H9 (cell line): ENCODE results near the gene GLCE. TPM values are rescaled to one million over a fixed set of nuclear protein-coding genes. Genes with fewer than 3 reads are reported as not detected.

ENCODE experiments used
- DNase-seq: peaks from one replicate; pipeline ENCODE4 v3.0.0-alpha.2; 2017
- H2AFZ ChIP-seq: one replicate; pipeline ENCODE4 v1.6.1; 2013; ENCODE audit warnings: mild to moderate bottlenecking, low read length, control low read depth, moderate library complexity
- H2AK5ac ChIP-seq: 2 replicates; pipeline ENCODE4 v1.6.1; 2013; ENCODE audit warnings: low read length, control low read depth, mixed read lengths; ENCODE audit not compliant: insufficient read length
- H2BK120ac ChIP-seq: one replicate; pipeline ENCODE4 v1.6.1; 2013; ENCODE audit warnings: low read depth, mild to moderate bottlenecking, low read length, control low read depth, inconsistent platforms; ENCODE audit not compliant: poor library complexity, severe bottlenecking
- H2BK12ac ChIP-seq: 2 replicates; pipeline ENCODE4 v1.6.1; 2013; ENCODE audit warnings: low read length, control low read depth, mixed read lengths, low read depth; ENCODE audit not compliant: insufficient read length
- H2BK15ac ChIP-seq: 2 replicates; pipeline ENCODE4 v1.6.1; 2013; ENCODE audit warnings: low read depth, low read length, control low read depth
- H2BK20ac ChIP-seq: one replicate; pipeline ENCODE4 v1.6.1; 2013; ENCODE audit warnings: low read depth, mild to moderate bottlenecking, low read length, control low read depth, inconsistent platforms; ENCODE audit not compliant: poor library complexity, severe bottlenecking
- H2BK5ac ChIP-seq: 2 replicates; pipeline ENCODE4 v1.6.1; 2013; ENCODE audit warnings: low read length, control low read depth, mixed read lengths; ENCODE audit not compliant: insufficient read length
- H3K14ac ChIP-seq: 2 replicates; pipeline ENCODE4 v1.6.1; 2013; ENCODE audit warnings: low read length, control low read depth; ENCODE audit not compliant: insufficient read depth
- H3K18ac ChIP-seq: 2 replicates; pipeline ENCODE4 v1.6.1; 2013; ENCODE audit warnings: low read depth, mild to moderate bottlenecking, mixed read lengths, low read length, control low read depth; ENCODE audit not compliant: insufficient read length
- H3K23ac ChIP-seq: 2 replicates; pipeline ENCODE4 v1.6.1; 2013; ENCODE audit warnings: low read length, control low read depth, mixed read lengths, low read depth; ENCODE audit not compliant: insufficient read length
- H3K23me2 ChIP-seq: 2 replicates; pipeline ENCODE4 v1.6.1; 2013; ENCODE audit warnings: low read depth, mild to moderate bottlenecking, mixed read lengths, low read length, control low read depth; ENCODE audit not compliant: insufficient read length, poor library complexity, severe bottlenecking
- H3K27ac ChIP-seq: 2 replicates; pipeline ENCODE4 v1.5.1; 2013; ENCODE audit warnings: low read length, control low read depth, mixed read lengths, low read depth; ENCODE audit not compliant: insufficient read length
- H3K27me3 ChIP-seq: 2 replicates; pipeline ENCODE4 v1.6.1; 2013; ENCODE audit warnings: low read length, control low read depth, inconsistent platforms; ENCODE audit not compliant: insufficient read depth
- H3K4ac ChIP-seq: 2 replicates; pipeline ENCODE4 v1.6.1; 2013; ENCODE audit warnings: low read depth, mild to moderate bottlenecking, control low read depth, inconsistent platforms, low read length, moderate library complexity
- H3K4me1 ChIP-seq: 2 replicates; pipeline ENCODE4 v1.6.1; 2013; ENCODE audit warnings: low read length, control low read depth, inconsistent platforms; ENCODE audit not compliant: insufficient read depth
- H3K4me2 ChIP-seq: 2 replicates; pipeline ENCODE4 v1.6.1; 2013; ENCODE audit warnings: low read length, control low read depth, mixed read lengths; ENCODE audit not compliant: insufficient read length, insufficient read depth
- H3K56ac ChIP-seq: 2 replicates; pipeline ENCODE4 v1.6.1; 2013; ENCODE audit warnings: low read depth, mild to moderate bottlenecking, mixed read lengths, low read length, control low read depth; ENCODE audit not compliant: insufficient read length
- H3K79me1 ChIP-seq: 2 replicates; pipeline ENCODE4 v1.6.1; 2013; ENCODE audit warnings: low read depth, mild to moderate bottlenecking, moderate library complexity, low read length, control low read depth, inconsistent platforms; ENCODE audit not compliant: insufficient read depth, poor library complexity, severe bottlenecking
- H3K79me2 ChIP-seq: 2 replicates; pipeline ENCODE4 v1.6.1; 2013; ENCODE audit warnings: low read length, control low read depth, inconsistent platforms; ENCODE audit not compliant: insufficient read depth
- H3K9ac ChIP-seq: 2 replicates; pipeline ENCODE4 v1.6.1; 2013; ENCODE audit warnings: low read length, control low read depth, mixed read lengths; ENCODE audit not compliant: insufficient read length; ENCODE audit errors: extremely low read depth
- H3K9me3 ChIP-seq: one replicate; pipeline ENCODE4 v1.6.1; 2013; ENCODE audit warnings: low read depth, low read length, inconsistent platforms; ENCODE audit not compliant: control insufficient read depth
- H3T11ph ChIP-seq: one replicate; pipeline ENCODE4 v1.6.1; 2013; ENCODE audit warnings: mild to moderate bottlenecking, low read length, control low read depth, inconsistent platforms
- H4K20me1 ChIP-seq: one replicate; pipeline ENCODE4 v1.6.1; 2013; ENCODE audit not compliant: control insufficient read depth, insufficient read length, insufficient read depth
- H4K5ac ChIP-seq: 2 replicates; pipeline ENCODE4 v1.6.1; 2013; ENCODE audit warnings: low read depth, mild to moderate bottlenecking, mixed read lengths, low read length, control low read depth; ENCODE audit not compliant: insufficient read length
- H4K8ac ChIP-seq: replicated peaks from 2 replicates; pipeline ENCODE4 v1.6.1; 2013; ENCODE audit warnings: low read length, control low read depth, mixed read lengths, low read depth; ENCODE audit not compliant: insufficient read length
- H4K91ac ChIP-seq: 2 replicates; pipeline ENCODE4 v1.6.1; 2013; ENCODE audit warnings: low read depth, mild to moderate bottlenecking, moderate library complexity, mixed read lengths, low read length, control low read depth; ENCODE audit not compliant: insufficient read length
- H3K27ac Mint-ChIP-seq, 3 experiments: 2 replicates in 2 of 3; 3 replicates in 1 of 3; pipeline ENCODE4 v1.8.0; 2020 to 2021; ENCODE audit warnings: mixed read lengths in 3 of 3, mild to moderate bottlenecking in 1 of 3, moderate library complexity in 1 of 3
- H3K27me3 Mint-ChIP-seq: 2 replicates; pipeline ENCODE4 v1.8.0; 2021; ENCODE audit warnings: low read depth, mild to moderate bottlenecking, moderate library complexity, mixed read lengths
- H3K36me3 Mint-ChIP-seq, 3 experiments: 2 replicates in 2 of 3; 3 replicates in 1 of 3; pipeline ENCODE4 v1.8.0; 2020 to 2021; ENCODE audit warnings: low read depth in 3 of 3, mixed read lengths in 3 of 3; ENCODE audit not compliant: insufficient read depth in 1 of 3
- H3K4me1 Mint-ChIP-seq, 2 experiments: 2 replicates each; pipeline ENCODE4 v1.8.0; 2020; ENCODE audit warnings: mixed read lengths in 2 of 2
- H3K4me3 Mint-ChIP-seq, 2 experiments: 2 replicates in 1 of 2; 3 replicates in 1 of 2; pipeline ENCODE4 v1.8.0; 2020 to 2021; ENCODE audit warnings: mild to moderate bottlenecking in 2 of 2, mixed read lengths in 2 of 2, moderate library complexity in 1 of 2
- H3K9me3 Mint-ChIP-seq, 2 experiments: 2 replicates in 1 of 2; 3 replicates in 1 of 2; pipeline ENCODE4 v1.8.0; 2020; ENCODE audit warnings: mild to moderate bottlenecking in 2 of 2, mixed read lengths in 2 of 2, moderate library complexity in 1 of 2
- WGBS: extraction: QIAGEN DNeasy Blood & Tissue Kit; methylation state at CpG from one replicate; pipeline ENCODE4 v1.1.7; 2013; ENCODE audit warnings: missing lambda C conversion rate, low lambda C conversion rate, mixed read lengths; ENCODE audit not compliant: insufficient read length; ENCODE audit errors: extremely low coverage; 5-methylcytosine and 5-hydroxymethylcytosine counted together
- total RNA-seq: library from RNA; stranded (reverse); gene quantifications from 2 replicates; pipeline ENCODE4 v1.2.1, GENCODE V29; 2021
- TF ChIP-seq, protein P1 (sequence below): fragments of 200-600 bp; sonication (generic); conservative IDR thresholded peaks from 3 replicates; pipeline ENCODE4 v1.8.0; 2021; ENCODE audit warnings: antibody characterized with exemption, mild to moderate bottlenecking

The GLCE gene
- total RNA-seq, 1 experiment from 2014 or later = 12.2 TPM

DNA sequence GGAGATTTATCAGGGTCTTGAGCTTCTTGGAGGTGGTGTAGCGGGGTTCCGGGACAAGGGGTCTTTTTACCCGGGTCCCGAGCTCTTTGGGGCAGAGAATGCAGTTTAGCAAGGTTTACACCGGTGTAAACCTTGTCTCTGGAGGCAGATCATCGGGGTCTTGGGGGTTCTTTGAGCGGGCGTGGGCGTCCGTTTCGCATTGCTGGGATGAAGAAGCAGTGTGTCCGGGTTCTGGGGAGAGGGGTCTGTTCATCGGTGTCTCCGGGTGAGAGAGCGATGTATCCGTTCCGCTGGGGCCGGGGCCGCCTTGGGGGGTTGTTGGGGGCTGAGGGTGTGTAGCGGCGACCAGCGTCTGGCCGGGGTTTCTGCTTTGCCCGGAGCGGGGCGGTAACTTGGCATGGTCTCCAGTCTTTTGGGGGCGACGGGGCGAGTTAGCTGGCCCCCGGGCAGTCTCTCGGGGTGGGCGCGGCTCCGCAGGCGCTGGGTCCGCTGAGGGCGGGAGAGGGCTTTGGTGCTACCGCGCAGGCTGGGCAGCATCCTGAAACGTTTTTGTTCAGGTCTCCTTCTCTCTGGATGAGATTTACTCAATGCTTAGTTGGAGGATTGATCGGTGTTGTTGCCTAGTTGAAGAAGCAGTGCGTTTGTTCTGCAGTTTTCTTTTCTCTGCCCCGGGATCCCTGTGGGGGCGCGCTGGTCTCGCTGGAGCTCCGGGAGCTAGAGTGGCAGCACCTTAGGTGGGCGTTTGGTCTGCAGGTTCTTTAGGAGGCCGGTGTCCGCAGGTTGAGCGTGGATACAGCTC lies 843 bp downstream of the GLCE start:
- Histone ChIP-seq H4K91ac (no peak overlapping the region), H2BK5ac (no peak overlapping the region), H3K79me2 (0 out of 2 replicates have a peak, but pooled peaks cover 1% of the 10 kb centered on the region), H3K56ac (no peak overlapping the region), H3K4me2 (peak overlapping the region; percentile 80), H2AFZ (no peak overlapping the region), H2BK12ac (no peak overlapping the region), H2AK5ac (no peak overlapping the region), H3K9me3 (no peaks in the 10 kb centered on the region), H2BK120ac (no peak overlapping the region), H2BK15ac (no peak overlapping the region), H2BK20ac (no peak overlapping the region), H4K8ac (no peak overlapping the region), H3K14ac (no peak overlapping the region; the same call in 1 of the 2 replicates), H3K4me1 (peaks cover 4% of the 10 kb centered on the region; the same call in 1 of the 2 replicates), H3K9ac (peak overlapping the region; percentile 61), H3K27me3 (no peaks in the 10 kb centered on the region; the same call in 1 of the 2 replicates), H3K18ac (no peak overlapping the region), H3K4ac (no peak overlapping the region), H3T11ph (no peak overlapping the region), H4K20me1 (no peaks in the 10 kb centered on the region), H4K5ac (no peak overlapping the region), H3K23me2 (peaks cover 16% of the 10 kb centered on the region), H3K79me1 (peaks cover 2% of the 10 kb centered on the region), H3K27ac (no peak overlapping the region), H3K23ac (no peak overlapping the region)
- no peaks in the 10 kb centered on the region; a peak in 1 of 5 replicates for H3K9me3 Mint-ChIP-seq
- no peaks in the 10 kb centered on the region for H3K36me3 Mint-ChIP-seq
- TF ChIP-seq, protein P1, sequence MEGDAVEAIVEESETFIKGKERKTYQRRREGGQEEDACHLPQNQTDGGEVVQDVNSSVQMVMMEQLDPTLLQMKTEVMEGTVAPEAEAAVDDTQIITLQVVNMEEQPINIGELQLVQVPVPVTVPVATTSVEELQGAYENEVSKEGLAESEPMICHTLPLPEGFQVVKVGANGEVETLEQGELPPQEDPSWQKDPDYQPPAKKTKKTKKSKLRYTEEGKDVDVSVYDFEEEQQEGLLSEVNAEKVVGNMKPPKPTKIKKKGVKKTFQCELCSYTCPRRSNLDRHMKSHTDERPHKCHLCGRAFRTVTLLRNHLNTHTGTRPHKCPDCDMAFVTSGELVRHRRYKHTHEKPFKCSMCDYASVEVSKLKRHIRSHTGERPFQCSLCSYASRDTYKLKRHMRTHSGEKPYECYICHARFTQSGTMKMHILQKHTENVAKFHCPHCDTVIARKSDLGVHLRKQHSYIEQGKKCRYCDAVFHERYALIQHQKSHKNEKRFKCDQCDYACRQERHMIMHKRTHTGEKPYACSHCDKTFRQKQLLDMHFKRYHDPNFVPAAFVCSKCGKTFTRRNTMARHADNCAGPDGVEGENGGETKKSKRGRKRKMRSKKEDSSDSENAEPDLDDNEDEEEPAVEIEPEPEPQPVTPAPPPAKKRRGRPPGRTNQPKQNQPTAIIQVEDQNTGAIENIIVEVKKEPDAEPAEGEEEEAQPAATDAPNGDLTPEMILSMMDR = 0 out of 3 replicates have a peak, but pooled peaks have one; percentile 13
- H3K27ac Mint-ChIP-seq = peak overlapping the region in 2 of 3 experiments; percentile 34 to 78; a peak in 2 of 7 replicates
- DNase-seq = peak; percentile 45
- no CpG with 5 or more reads among the region's 51 CpGs for WGBS
- H3K4me1 Mint-ChIP-seq = peaks cover 21 to 31% of the 10 kb centered on the region in 2 experiments
- H3K4me3 Mint-ChIP-seq = peak overlapping the region; percentile 92 to 98
- peaks cover 18% of the 10 kb centered on the region for H3K27me3 Mint-ChIP-seq
